ENCODE results near the gene SCML1.

GRCh38 chrX:17692709-17693346 lies 44.5 kb upstream of the SCML1 start:
- TF ChIP-seq CTCF (IDR thresholded peaks at IDR 0.05), result no peak
- no peak for TF ChIP-seq POLR2A (IDR thresholded peaks at IDR 0.05)
- TF ChIP-seq POLR2AphosphoS5 (IDR thresholded peaks at IDR 0.05), result no peak

Data from upper lobe of left lung (tissue), 4 donors.